AG08395 (cell line): Measurements from ENCODE around the gene PRKCB.
"Not testable (repeated sequence)": the region's sequence is repeated elsewhere in the genome, so short reads cannot be mapped to it uniquely, and the experiment has no call there.

Experiments
- DNase-seq: peaks from one replicate; pipeline ENCODE4 v3.0.0; 2012; ENCODE audit warnings: mixed read lengths, low spot score

The PRKCB gene

GRCh38 chr16:24094660-24095059, 258.9 kb downstream of the PRKCB start:
- DNase-seq = no peak

GRCh38 chr16:24098896-24099295, 263.1 kb downstream of the PRKCB start:
- DNase-seq = no peak

DNA sequence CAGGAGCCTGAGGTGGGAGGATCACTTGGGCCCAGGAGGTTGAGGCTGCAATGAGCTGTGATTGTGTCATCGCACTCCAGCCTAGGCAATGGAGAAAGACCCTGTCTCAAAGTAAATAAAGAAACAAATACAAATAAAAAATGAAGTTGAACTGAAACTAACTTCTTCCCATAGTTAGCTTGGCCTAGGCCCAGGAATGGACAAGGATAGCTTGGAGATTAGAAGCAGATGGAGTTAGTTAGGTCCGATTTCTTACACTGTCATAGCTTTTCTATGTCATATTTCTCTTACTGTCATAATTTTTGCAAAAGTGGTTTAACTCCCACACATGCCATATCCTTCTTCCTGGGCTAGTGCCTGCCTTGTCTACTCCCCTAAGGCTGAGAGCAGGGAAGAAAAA, 265.6 kb downstream of the PRKCB start:
- no peak for DNase-seq

DNA sequence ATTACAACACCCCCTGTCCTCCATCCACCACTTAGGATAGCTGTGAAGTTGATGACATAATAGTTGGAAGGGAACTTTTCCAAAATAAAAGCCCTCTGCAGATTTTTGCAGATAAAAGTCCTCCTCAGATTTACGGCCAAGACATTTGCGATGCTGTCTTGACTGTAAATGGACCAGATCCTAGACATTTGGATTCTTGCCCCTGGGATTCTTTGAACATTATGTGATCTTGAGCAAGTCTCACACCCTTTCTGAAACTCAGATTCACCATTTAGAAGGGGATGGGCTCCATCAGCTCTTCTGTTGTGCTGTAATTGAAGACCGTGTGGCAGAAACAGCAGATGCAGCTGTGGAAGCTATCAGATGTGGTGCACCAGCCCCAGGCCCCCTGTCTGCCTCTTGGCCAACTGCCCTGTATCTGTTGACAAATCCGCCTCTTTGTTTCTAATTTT, 266.5 kb downstream of the PRKCB start:
- no peak for DNase-seq

- not testable (repeated sequence) for DNase-seq
These were observed 269.7 kb downstream of the PRKCB start for GRCh38 chr16:24105471-24105870.

- DNase-seq = not testable (repeated sequence)
These were observed 272.3 kb downstream of the PRKCB start for GRCh38 chr16:24108090-24108489.

GRCh38 chr16:24111724-24112302, 276.0 kb downstream of the PRKCB start:
- no peak for DNase-seq

GRCh38 chr16:24113115-24113745, 277.4 kb downstream of the PRKCB start:
- DNase-seq = no peak

GRCh38 chr16:24114876-24115275, 279.1 kb downstream of the PRKCB start:
- DNase-seq = no peak

DNA sequence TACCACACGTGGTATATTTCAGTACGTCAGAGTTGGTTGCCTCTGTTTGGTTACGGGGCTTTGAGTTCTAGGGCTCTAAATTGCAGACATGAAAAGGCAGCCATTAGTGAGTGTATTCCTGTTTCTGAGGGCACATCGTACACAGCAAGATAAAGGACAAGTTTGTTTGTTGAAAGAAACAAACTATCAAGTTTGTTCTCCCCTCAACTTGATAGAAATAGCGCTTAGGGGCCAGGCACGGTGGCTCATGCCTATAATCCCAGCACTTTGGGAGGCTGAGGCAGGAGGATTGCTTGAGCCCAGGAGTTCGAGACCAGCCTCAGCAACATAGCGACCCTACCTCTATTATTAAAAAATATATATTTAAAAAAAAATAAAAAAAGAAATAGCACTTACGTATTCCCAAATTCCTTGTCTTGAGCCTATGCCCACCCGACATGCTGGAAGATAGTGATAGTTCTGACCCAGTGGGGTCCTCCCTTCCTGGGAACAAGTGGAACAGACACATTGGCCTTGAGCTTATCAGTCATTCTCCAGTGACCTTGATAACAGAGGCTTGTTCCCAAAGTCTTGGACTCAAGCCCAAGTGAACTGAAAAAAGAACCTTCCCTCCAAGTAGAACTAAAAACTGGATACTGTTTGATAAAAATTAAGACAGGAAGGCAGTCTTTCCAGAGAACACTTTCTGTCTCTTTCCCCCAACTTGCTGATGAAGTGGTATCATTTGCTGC, 280.4 kb downstream of the PRKCB start:
- no peak for DNase-seq

- no peak for DNase-seq
These were observed 281.2 kb downstream of the PRKCB start for GRCh38 chr16:24116989-24117388.

GRCh38 chr16:24117680-24118079, 281.9 kb downstream of the PRKCB start:
- DNase-seq = no peak

DNA sequence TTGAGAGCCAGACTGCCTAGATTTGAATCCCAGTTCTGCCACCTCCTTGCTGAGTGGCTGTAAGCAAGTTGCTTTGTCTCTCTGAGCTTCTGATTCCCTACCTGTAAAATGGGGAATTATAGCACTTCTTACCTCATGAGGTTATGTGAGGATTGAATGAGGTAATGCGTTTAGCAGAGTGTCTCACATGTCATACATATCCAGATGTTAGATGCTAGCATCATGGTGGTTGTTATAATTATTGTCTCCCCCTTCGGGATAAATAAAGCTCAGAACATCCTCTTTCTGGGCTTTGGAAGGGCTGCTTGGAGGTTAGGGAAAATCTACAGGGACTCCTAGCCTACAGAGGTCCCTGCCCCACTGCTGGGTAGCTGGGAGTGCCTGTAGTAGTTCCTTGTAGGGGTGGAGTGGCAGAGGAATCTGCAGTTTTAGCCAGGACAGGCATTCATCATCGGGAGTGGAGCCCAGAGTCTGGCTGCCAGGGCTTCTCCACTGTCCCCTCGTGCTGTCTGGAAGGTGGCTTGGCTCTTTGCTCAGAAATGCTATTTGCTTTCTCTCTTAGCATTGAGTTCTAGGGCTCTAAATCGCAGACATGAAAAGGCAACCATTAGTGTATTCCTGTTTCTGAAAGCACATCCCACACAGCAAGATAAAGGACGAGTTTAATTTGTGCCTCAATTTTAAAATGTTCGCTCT, 282.5 kb downstream of the PRKCB start:
- no peak for DNase-seq

DNA sequence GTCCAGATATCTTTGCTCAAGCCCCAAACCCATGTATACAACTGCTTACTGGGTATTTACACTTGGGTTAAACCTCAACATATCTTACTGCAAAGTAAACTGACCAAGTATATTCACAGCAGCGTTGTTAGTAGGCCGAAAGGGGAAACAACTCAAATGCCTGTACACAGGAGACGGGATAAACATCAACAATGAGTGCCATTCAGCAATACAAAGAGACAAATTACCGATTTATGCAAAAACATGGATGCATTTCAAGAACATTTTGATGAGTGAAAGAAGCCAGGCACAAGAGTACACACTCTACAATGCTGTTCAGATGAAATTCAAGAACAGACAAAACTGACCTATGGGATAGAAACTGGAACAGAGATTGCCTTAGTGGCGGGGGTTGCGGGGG, 284.0 kb downstream of the PRKCB start:
- DNase-seq = no peak

- DNase-seq = no peak
These were observed 287.5 kb downstream of the PRKCB start for GRCh38 chr16:24123275-24123674.

DNA sequence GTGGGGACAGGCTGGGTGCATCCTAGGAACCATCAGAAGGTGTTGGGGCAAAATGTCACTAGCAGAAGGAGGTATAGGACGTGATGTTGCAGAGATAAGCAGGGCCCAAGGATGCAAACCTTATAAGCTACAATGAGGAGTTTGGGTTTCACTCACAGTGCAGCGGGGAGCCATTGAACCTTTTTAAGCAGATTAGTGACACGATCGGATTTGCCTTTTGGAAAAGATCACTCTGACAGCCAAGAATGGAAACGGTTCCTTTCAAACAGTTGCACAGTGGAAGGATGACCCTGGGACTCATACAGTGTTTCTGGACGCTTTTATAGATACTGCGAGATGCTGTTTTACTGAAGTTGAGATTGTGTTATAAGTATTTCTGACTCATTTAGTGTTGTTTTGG, 288.5 kb downstream of the PRKCB start:
- DNase-seq = no peak

GRCh38 chr16:24125214-24125613, 289.4 kb downstream of the PRKCB start:
- DNase-seq = no peak

DNA sequence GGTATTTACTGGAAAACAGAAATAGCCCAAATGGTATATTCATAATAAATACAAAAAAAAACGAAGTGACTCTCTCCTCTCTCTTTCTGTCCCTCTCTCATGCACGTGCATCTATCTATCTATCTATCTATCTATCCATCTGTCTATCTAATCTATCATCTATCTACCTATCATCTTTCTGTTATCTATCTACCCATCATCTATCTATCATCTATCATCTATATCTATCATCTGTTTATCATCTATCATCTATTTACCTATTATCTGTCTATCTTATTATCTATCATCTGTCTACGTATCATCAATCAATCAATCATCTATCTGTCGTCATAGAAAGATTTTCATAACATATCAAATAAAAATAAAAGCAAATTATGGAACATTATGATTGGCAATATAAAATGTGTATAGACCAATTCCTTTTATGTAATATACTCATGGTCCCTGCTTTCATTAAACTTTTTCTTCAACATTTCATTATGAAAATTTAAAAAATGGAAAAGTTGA, 293.7 kb downstream of the PRKCB start:
- no peak for DNase-seq

DNA sequence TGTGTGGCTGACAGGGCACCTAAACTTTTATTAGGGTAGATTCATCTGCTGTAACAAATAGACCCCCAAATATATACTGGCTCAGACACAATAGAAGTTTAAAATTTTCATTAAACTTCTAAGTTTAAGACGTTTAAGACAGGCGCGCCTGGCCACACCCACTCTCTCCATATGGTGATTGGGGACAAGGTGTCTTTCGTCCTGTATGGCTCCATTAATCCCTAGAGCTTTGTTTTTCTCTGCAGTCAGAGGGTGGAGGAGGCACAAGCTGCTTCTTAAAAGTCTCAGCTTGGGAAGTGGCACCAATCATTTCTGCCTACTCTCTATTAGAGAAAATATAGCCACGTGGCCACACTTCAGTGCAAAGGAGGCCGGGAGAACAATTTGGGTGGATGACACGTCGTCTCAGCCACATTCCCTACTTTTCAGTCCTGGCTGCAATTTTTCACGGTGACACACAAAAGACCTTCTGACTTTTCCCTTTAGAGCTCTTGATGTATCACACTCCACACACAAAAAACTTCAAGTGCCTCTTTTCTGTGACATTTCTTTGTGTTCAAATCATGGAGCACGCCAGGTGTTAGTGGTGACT, 294.8 kb downstream of the PRKCB start:
- no peak for DNase-seq

GRCh38 chr16:24131294-24131693, 295.5 kb downstream of the PRKCB start:
- no peak for DNase-seq

GRCh38 chr16:24132048-24132796, 296.4 kb downstream of the PRKCB start:
- no peak for DNase-seq

DNA sequence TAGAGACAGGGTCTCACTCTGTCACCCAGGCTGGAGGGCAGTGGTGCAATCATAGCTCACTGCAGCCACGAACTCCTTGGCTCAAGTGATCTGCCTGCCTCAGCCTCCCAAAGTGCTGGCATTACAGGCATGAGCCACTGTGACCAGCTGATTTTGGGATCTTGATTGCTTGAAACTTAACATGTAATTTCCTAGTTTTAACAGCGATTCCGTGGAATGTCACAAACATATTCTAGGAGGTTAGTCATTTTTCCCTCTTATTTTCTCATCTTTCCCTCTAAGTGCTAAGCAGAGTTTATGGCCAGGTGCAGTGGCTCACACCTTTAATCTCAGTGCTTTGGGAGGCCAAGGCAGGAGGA, 297.0 kb downstream of the PRKCB start:
- DNase-seq = no peak
